Endodermal cell (in vitro differentiated cells): ENCODE results near the gene AKR1E2. TPM values are rescaled to one million over a fixed set of nuclear protein-coding genes. Genes with fewer than 3 reads are reported as not detected.

Experiments used
- DNase-seq: peaks from one replicate; pipeline ENCODE4 v3.0.0-alpha.2; 2017
- H3K27ac ChIP-seq: 2 replicates; pipeline ENCODE4 v1.5.1; 2013; ENCODE audit warnings: mild to moderate bottlenecking, low read depth, low read length, moderate library complexity
- H3K27me3 ChIP-seq: 2 replicates; pipeline ENCODE4 v1.6.1; 2013; ENCODE audit warnings: mild to moderate bottlenecking, low read length, moderate library complexity; ENCODE audit not compliant: insufficient read depth, control insufficient read depth, poor library complexity, severe bottlenecking
- H3K36me3 ChIP-seq: 2 replicates; pipeline ENCODE4 v1.7.0; 2013; ENCODE audit warnings: mild to moderate bottlenecking, low read length, moderate library complexity; ENCODE audit not compliant: control insufficient read depth, insufficient read depth
- H3K4me1 ChIP-seq: one replicate; pipeline ENCODE4 v1.7.0; 2013; ENCODE audit warnings: low read length; ENCODE audit not compliant: control insufficient read depth, insufficient read depth
- H3K4me3 ChIP-seq: 2 replicates; pipeline ENCODE4 v1.5.1; 2013; ENCODE audit warnings: mild to moderate bottlenecking, low read length, moderate library complexity
- H3K9ac ChIP-seq: 2 replicates; pipeline ENCODE4 v1.6.1; 2013; ENCODE audit warnings: mild to moderate bottlenecking, low read length, moderate library complexity; ENCODE audit not compliant: poor library complexity, severe bottlenecking; ENCODE audit errors: extremely low read depth
- H3K9me3 ChIP-seq: 2 replicates; pipeline ENCODE4 v1.6.1; 2013; ENCODE audit warnings: mild to moderate bottlenecking, low read length, moderate library complexity; ENCODE audit not compliant: control insufficient read depth
- H3K27ac Mint-ChIP-seq: 2 replicates; pipeline ENCODE4 v1.8.0; 2020; ENCODE audit warnings: mixed read lengths
- H3K27me3 Mint-ChIP-seq: 2 replicates; pipeline ENCODE4 v1.8.0; 2021; ENCODE audit warnings: mild to moderate bottlenecking, mixed read lengths; ENCODE audit not compliant: insufficient read depth
- H3K36me3 Mint-ChIP-seq: 2 replicates; pipeline ENCODE4 v1.8.0; 2020; ENCODE audit warnings: low read depth, mixed read lengths
- H3K4me1 Mint-ChIP-seq: 2 replicates; pipeline ENCODE4 v1.8.0; 2020; ENCODE audit warnings: mixed read lengths
- H3K4me3 Mint-ChIP-seq: 2 replicates; pipeline ENCODE4 v1.8.0; 2020; ENCODE audit warnings: mild to moderate bottlenecking, moderate library complexity, mixed read lengths
- H3K9me3 Mint-ChIP-seq: 2 replicates; pipeline ENCODE4 v1.8.0; 2020; ENCODE audit warnings: mild to moderate bottlenecking, mixed read lengths
- CTCF ChIP-seq: fragments of 200-600 bp; sonication (generic); conservative IDR thresholded peaks from 2 replicates; pipeline ENCODE4 v1.5.0; 2021; ENCODE audit warnings: antibody characterized with exemption, mild to moderate bottlenecking
- WGBS, 2 experiments: methylation state at CpG; one replicate each; pipeline versions ENCODE4 v1.1.5 to v1.1.7; 2013; ENCODE audit warnings: missing lambda C conversion rate in 2 of 2, mixed read lengths in 1 of 2; ENCODE audit not compliant: insufficient coverage in 1 of 2, insufficient read length in 1 of 2; 5-methylcytosine and 5-hydroxymethylcytosine counted together
- total RNA-seq, 2 donors: library from RNA; stranded (reverse); fragmentation: NEBNext Ultra II Directional in 1 of 2; extraction: Animal tissue kit (Norgen Biotek cat#: 25700) in 1 of 2; gene quantifications; 2 replicates in 1 of 2; 3 replicates in 1 of 2; pipeline ENCODE4 v1.2.1, GENCODE V29; 2021

AKR1E2 gene
- total RNA-seq, 2 donors from 2014 or later, result 5.7 to 6.4 TPM

GRCh38 chr10:4819067-4819466 is 6.9 kb upstream of the AKR1E2 start:
- H3K27me3 Mint-ChIP-seq, result peaks cover 3% of the 10 kb centered on the region
- no peak overlapping the region for H3K27ac ChIP-seq
- H3K27me3 ChIP-seq, result no peaks in the 10 kb centered on the region
- no peaks in the 10 kb centered on the region for H3K36me3 Mint-ChIP-seq
- H3K27ac Mint-ChIP-seq, result no peak overlapping the region
- no peaks in the 10 kb centered on the region for H3K4me1 ChIP-seq
- 84% methylated on average over 2 of the region's 2 CpGs; no CpG with 5 or more reads in 1 of the 2 experiments for WGBS, 2 experiments
- H3K36me3 ChIP-seq, result no peaks in the 10 kb centered on the region
- H3K4me1 Mint-ChIP-seq, result peaks cover 12% of the 10 kb centered on the region
- H3K9ac ChIP-seq, result no peak overlapping the region
- no peak overlapping the region for H3K4me3 Mint-ChIP-seq
- H3K9me3 Mint-ChIP-seq, result peaks cover 19% of the 10 kb centered on the region
- no peak for TF ChIP-seq CTCF
- H3K4me3 ChIP-seq, result no peak overlapping the region
- H3K9me3 ChIP-seq, result peaks cover 36% of the 10 kb centered on the region
- DNase-seq, result no peak

- no peak overlapping the region for H3K4me3 Mint-ChIP-seq
- no peak for DNase-seq
- H3K4me1 Mint-ChIP-seq, result peaks cover 12% of the 10 kb centered on the region
- Histone ChIP-seq H3K27me3 (no peaks in the 10 kb centered on the region), H3K9ac (no peak overlapping the region), H3K4me3 (no peak overlapping the region), H3K4me1 (no peaks in the 10 kb centered on the region), H3K36me3 (no peaks in the 10 kb centered on the region), H3K27ac (no peak overlapping the region), H3K9me3 (peaks cover 36% of the 10 kb centered on the region)
- H3K27ac Mint-ChIP-seq, result no peak overlapping the region
- 89 to 93% methylated on average over 5 to 7 of the region's 7 CpGs for WGBS, 2 experiments
- no peak for TF ChIP-seq CTCF
- no peaks in the 10 kb centered on the region for H3K36me3 Mint-ChIP-seq
- peaks cover 25% of the 10 kb centered on the region for H3K9me3 Mint-ChIP-seq
- H3K27me3 Mint-ChIP-seq, result peaks cover 7% of the 10 kb centered on the region
These were observed 6.3 kb upstream of the AKR1E2 start for GRCh38 chr10:4819707-4820106.

DNA sequence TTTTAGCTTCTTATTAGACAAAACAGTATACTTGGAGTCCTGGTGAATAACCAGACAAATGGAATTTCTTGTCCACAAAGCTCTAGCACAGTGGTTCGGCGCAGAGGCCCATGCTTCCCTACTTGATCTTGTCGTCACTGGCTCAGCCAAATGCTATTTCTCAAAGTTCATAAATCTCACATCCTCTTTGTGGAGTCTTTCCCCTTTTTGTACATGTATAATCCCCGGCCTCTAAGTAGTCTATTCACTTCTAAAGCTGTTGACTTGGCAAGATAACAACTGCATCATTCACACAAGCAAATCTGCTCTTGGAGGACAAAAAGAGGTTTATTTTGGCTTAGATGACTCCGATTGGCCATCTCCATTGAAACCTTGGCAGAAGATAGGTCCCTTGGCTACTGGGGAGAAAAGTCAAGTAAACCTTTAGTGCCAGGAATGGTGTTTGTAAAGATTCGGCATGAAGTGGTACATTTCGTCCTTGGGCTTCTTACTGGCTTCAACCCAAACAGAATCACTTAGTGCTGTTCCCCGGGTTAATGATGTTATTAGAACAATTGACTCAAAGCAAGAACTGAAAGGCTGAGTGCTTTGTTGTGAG is 5.1 kb upstream of the AKR1E2 start:
- peaks cover 32% of the 10 kb centered on the region for H3K9me3 ChIP-seq
- H3K36me3 Mint-ChIP-seq, result peaks cover 2% of the 10 kb centered on the region
- H3K27me3 Mint-ChIP-seq, result peaks cover 14% of the 10 kb centered on the region
- no peak overlapping the region for H3K27ac ChIP-seq
- no peaks in the 10 kb centered on the region for H3K4me1 ChIP-seq
- H3K4me3 Mint-ChIP-seq, result no peak overlapping the region
- peaks cover 27% of the 10 kb centered on the region for H3K9me3 Mint-ChIP-seq
- peaks cover 12% of the 10 kb centered on the region for H3K4me1 Mint-ChIP-seq
- H3K27me3 ChIP-seq, result no peaks in the 10 kb centered on the region
- TF ChIP-seq CTCF, result no peak
- H3K9ac ChIP-seq, result no peak overlapping the region
- no peak for DNase-seq
- H3K27ac Mint-ChIP-seq, result no peak overlapping the region
- peak overlapping the region; percentile 55 for H3K4me3 ChIP-seq
- H3K36me3 ChIP-seq, result no peaks in the 10 kb centered on the region
- 88 to 89% methylated on average over 7 to 8 of the region's 8 CpGs for WGBS, 2 experiments
